ENCODE measurements around the gene CRAT.

Gene CRAT

GRCh38 chr9:129058965-129059795, 51.4 kb downstream of the CRAT start:
- no peak for DNase-seq

GRCh38 chr9:129054163-129054851, 56.3 kb downstream of the CRAT start:
- DNase-seq, result no peak

- no peak for DNase-seq
Observed at GRCh38 chr9:129053020-129053419, 57.6 kb downstream of the CRAT start.

GRCh38 chr9:129052592-129052991, 58.0 kb downstream of the CRAT start:
- no peak for DNase-seq

All from CD4-positive, alpha-beta T cell treated with Interleukin-15 for 1 hour (primary cell).